GM21526 (cell line): ENCODE data around the gene LMCD1.

ENCODE experiments used
- ATAC-seq: cut with Tn5 transposase; IDR thresholded peaks from one replicate; pipeline ENCODE4 v1.9.1; 2021; ENCODE audit warnings: moderate library complexity; ENCODE audit not compliant: unreplicated experiment, low FRiP score

Gene LMCD1

GRCh38 chr3:8503871-8504610, 2.4 kb downstream of the LMCD1 start:
- no peak for ATAC-seq

GRCh38 chr3:8504611-8504973, 3.0 kb downstream of the LMCD1 start:
- no peak for ATAC-seq

- ATAC-seq = no peak
Measured at GRCh38 chr3:8505621-8506020, 4.0 kb downstream of the LMCD1 start.

GRCh38 chr3:8506571-8507061, 5.0 kb downstream of the LMCD1 start:
- ATAC-seq = no peak

GRCh38 chr3:8507496-8507895, 5.9 kb downstream of the LMCD1 start:
- ATAC-seq = peak; percentile 71

GRCh38 chr3:8509961-8510360, 8.3 kb downstream of the LMCD1 start:
- ATAC-seq = no peak

- no peak for ATAC-seq
Measured at GRCh38 chr3:8512234-8512633, 10.6 kb downstream of the LMCD1 start.

GRCh38 chr3:8516047-8516661, 14.5 kb downstream of the LMCD1 start:
- no peak for ATAC-seq

- no peak for ATAC-seq
Measured at GRCh38 chr3:8516783-8517182, 15.2 kb downstream of the LMCD1 start.

- no peak for ATAC-seq
Measured at GRCh38 chr3:8517487-8517886, 15.9 kb downstream of the LMCD1 start.

GRCh38 chr3:8518138-8518537, 16.5 kb downstream of the LMCD1 start:
- ATAC-seq = no peak

- ATAC-seq = no peak
Measured at GRCh38 chr3:8519156-8519555, 17.5 kb downstream of the LMCD1 start.

- no peak for ATAC-seq
Measured at GRCh38 chr3:8519774-8520448, 18.3 kb downstream of the LMCD1 start.

- no peak for ATAC-seq
Measured at GRCh38 chr3:8520816-8521403, 19.3 kb downstream of the LMCD1 start.

GRCh38 chr3:8523041-8523440, 21.4 kb downstream of the LMCD1 start:
- ATAC-seq = no peak

- no peak for ATAC-seq
Measured at GRCh38 chr3:8524249-8524648, 22.6 kb downstream of the LMCD1 start.

- ATAC-seq = peak; percentile 81
Measured at GRCh38 chr3:8524656-8525399, 23.2 kb downstream of the LMCD1 start.

GRCh38 chr3:8525893-8526292, 24.3 kb downstream of the LMCD1 start:
- no peak for ATAC-seq

- no peak for ATAC-seq
Measured at GRCh38 chr3:8529181-8529637, 27.6 kb downstream of the LMCD1 start.

- no peak for ATAC-seq
Measured at GRCh38 chr3:8529738-8530525, 28.3 kb downstream of the LMCD1 start.
